ENCODE measurements around the gene CHSY3.

GRCh38 chr5:130043834-130044233, 139.6 kb downstream of the CHSY3 start:
- TF ChIP-seq POLR2A (IDR thresholded peaks at IDR 0.05; ENCODE audit: extremely low read depth, insufficient read length) (no peak), MAX (IDR thresholded peaks at IDR 0.05; ENCODE audit: low read depth, low read length) (no peak)
- TF ChIP-seq, protein P1, sequence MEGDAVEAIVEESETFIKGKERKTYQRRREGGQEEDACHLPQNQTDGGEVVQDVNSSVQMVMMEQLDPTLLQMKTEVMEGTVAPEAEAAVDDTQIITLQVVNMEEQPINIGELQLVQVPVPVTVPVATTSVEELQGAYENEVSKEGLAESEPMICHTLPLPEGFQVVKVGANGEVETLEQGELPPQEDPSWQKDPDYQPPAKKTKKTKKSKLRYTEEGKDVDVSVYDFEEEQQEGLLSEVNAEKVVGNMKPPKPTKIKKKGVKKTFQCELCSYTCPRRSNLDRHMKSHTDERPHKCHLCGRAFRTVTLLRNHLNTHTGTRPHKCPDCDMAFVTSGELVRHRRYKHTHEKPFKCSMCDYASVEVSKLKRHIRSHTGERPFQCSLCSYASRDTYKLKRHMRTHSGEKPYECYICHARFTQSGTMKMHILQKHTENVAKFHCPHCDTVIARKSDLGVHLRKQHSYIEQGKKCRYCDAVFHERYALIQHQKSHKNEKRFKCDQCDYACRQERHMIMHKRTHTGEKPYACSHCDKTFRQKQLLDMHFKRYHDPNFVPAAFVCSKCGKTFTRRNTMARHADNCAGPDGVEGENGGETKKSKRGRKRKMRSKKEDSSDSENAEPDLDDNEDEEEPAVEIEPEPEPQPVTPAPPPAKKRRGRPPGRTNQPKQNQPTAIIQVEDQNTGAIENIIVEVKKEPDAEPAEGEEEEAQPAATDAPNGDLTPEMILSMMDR (IDR thresholded peaks at IDR 0.05; ENCODE audit: low read depth, low read length): no peak

All from NB4 (cell line).